ENCODE results near the gene RFX8. TPM values are rescaled to one million over a fixed set of nuclear protein-coding genes. Genes with fewer than 3 reads are reported as not detected.

The RFX8 gene
- total and polyA plus RNA-seq, 2 of the 4 experiments (the other 2 are of a cell fraction): 2.9 to 5.3 TPM

DNA sequence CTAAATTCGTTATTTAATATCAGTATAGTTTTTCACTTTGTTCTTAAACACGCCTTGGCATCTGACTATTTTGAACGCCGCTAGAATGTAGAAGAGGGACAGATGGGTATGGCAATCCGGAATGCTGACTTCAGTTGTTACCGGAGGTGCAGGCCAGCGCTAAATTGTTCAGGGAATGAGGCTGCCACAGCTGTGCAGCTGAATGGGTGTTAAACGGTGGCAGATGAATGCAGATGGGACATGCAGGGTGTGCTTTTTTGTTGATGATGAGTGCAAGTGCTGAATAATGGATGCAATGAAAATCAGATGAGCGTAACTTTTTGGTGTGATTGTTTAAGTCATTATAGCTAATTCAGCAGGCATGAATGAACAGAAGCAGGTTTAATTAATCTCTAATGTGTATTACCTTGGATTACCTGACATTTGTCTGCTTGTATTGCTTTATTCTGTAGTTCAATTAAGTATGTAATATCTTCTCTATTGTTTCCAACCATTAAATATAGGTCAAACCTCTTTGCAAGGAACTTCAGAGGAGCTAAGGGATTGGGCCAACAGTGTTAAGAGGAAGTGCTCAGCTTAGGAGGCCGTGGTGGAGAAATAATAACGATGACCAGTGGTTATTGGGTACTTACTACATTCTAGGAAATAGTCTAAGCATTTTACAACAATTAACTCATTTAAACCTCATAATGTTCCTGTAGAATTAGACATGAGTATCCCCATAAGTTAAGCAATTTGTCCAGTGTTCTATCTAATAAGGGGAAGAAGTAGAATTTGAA, 75.7 kb downstream of the RFX8 start:
- in situ Hi-C loops (cut with MboI; ENCODE audit: low sequenced_read_pairs): no loop called here
- BruUV-seq (replicated peaks): no TSS peak
- Histone ChIP-seq H3K9me3 (ENCODE audit: control insufficient read depth, insufficient read depth, low read length) (no peaks in the 10 kb centered on the region), H3K9me1 (ENCODE audit: insufficient read depth, low read length) (peaks cover 4% of the 10 kb centered on the region; the same call in 1 of the 2 replicates), H3K79me1 (ENCODE audit: low read depth in 1 of 2, low read length in 2 of 2) (peaks cover 0 to 7% of the 10 kb centered on the region in 2 experiments; a peak in 1 of 4 replicates), H2BK120ac (ENCODE audit: low read depth, low read length) (no peak overlapping the region), H3K4me1 (ENCODE audit: control insufficient read depth, insufficient read depth, low read length) (peaks cover 8% of the 10 kb centered on the region), H4K8ac (ENCODE audit: low read depth in 2 of 2, low read length in 2 of 2) (no peak overlapping the region), H4K5ac (ENCODE audit: low read depth, low read length) (no peak overlapping the region), H2AK9ac (replicated peaks; ENCODE audit: low read depth, low read length, poor library complexity) (peak overlapping the region; percentile 42), H3K4me3 (ENCODE audit: insufficient read depth, low read depth, low read length) (no peak overlapping the region), H4K20me1 (ENCODE audit: insufficient read depth, low read length) (no peaks in the 10 kb centered on the region), H2AFZ (replicated peaks; ENCODE audit: low read length, poor library complexity) (no peak overlapping the region), H3K27ac (ENCODE audit: insufficient read depth, low read length) (no peak overlapping the region), H3K36me3 (ENCODE audit: control insufficient read depth, insufficient read depth, low read length) (no peaks in the 10 kb centered on the region), H3K14ac (replicated peaks; ENCODE audit: low read depth, low read length) (no peak overlapping the region), H2BK15ac (ENCODE audit: low read depth, low read length) (no peak overlapping the region), H3K4ac (ENCODE audit: low read depth, low read length) (no peak overlapping the region), H3K27me3 (ENCODE audit: control insufficient read depth, insufficient read depth, low read length) (no peaks in the 10 kb centered on the region), H3K56ac (ENCODE audit: extremely low read depth, insufficient read depth, low read length) (no peak overlapping the region), H3K23ac (ENCODE audit: low read depth, low read length) (no peak overlapping the region), H2AK5ac (ENCODE audit: low read depth, low read length) (no peak overlapping the region), H4K91ac (ENCODE audit: insufficient read depth, low read depth, low read length) (no peak overlapping the region), H3K4me2 (ENCODE audit: low read depth, low read length) (no peak overlapping the region), H2BK20ac (ENCODE audit: low read depth, low read length) (no peak overlapping the region), H2BK5ac (ENCODE audit: low read depth, low read length, poor library complexity, severe bottlenecking) (no peak overlapping the region), H3K18ac (ENCODE audit: low read depth, low read length) (no peak overlapping the region), H3K9ac (ENCODE audit: low read depth, low read length) (no peak overlapping the region)
- CTCF ChIA-PET: interaction anchor here (1.7 kb wide), 1 partner anchor 12 kb away, joined by 5 read pairs; the partner anchor contains the start of gene CREG2
- WGBS, 2 experiments (ENCODE audit: extremely low coverage in 2 of 2, insufficient read length in 1 of 2): 91% methylated on average over 8 of the region's 11 CpGs; no CpG with 5 or more reads in 1 of the 2 experiments
- no peak for ATAC-seq (ENCODE audit: low read depth)
- dilution Hi-C loops (cut with HindIII; ENCODE audit: low sequenced_read_pairs, unreplicated experiment): no loop called here
- DNase-seq: no peak
- no peak for TF ChIP-seq RAD21 (IDR thresholded peaks at IDR 0.05; ENCODE audit: low read length)
- TF ChIP-seq MAFK (IDR thresholded peaks at IDR 0.05; ENCODE audit: low read depth, low read length): no peak
- TF ChIP-seq RFX5 (IDR thresholded peaks at IDR 0.05; ENCODE audit: low read depth, low read length): no peak
- no peak for TF ChIP-seq NFE2L2 (IDR thresholded peaks at IDR 0.05; ENCODE audit: low read depth, low read length)
- TF ChIP-seq, protein P1, sequence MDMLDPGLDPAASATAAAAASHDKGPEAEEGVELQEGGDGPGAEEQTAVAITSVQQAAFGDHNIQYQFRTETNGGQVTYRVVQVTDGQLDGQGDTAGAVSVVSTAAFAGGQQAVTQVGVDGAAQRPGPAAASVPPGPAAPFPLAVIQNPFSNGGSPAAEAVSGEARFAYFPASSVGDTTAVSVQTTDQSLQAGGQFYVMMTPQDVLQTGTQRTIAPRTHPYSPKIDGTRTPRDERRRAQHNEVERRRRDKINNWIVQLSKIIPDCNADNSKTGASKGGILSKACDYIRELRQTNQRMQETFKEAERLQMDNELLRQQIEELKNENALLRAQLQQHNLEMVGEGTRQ (IDR thresholded peaks at IDR 0.05; ENCODE audit: low read depth, low read length): no peak
- no peak for TF ChIP-seq POLR2A (IDR thresholded peaks at IDR 0.05; ENCODE audit: low read depth, low read length)
- TF ChIP-seq RCOR1 (IDR thresholded peaks at IDR 0.05; ENCODE audit: insufficient replicate concordance, low read length): no peak
- TF ChIP-seq, protein P2, sequence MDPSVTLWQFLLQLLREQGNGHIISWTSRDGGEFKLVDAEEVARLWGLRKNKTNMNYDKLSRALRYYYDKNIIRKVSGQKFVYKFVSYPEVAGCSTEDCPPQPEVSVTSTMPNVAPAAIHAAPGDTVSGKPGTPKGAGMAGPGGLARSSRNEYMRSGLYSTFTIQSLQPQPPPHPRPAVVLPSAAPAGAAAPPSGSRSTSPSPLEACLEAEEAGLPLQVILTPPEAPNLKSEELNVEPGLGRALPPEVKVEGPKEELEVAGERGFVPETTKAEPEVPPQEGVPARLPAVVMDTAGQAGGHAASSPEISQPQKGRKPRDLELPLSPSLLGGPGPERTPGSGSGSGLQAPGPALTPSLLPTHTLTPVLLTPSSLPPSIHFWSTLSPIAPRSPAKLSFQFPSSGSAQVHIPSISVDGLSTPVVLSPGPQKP (IDR thresholded peaks at IDR 0.05; ENCODE audit: borderline replicate concordance, low read depth, low read length): no peak
- no peak for TF ChIP-seq CEBPB (IDR thresholded peaks at IDR 0.05; ENCODE audit: low read depth, low read length)
- TF ChIP-seq MAZ (IDR thresholded peaks at IDR 0.05; ENCODE audit: borderline replicate concordance, low read depth, low read length): no peak
- no peak for TF ChIP-seq SMC3 (IDR thresholded peaks at IDR 0.05; ENCODE audit: low read depth, low read length)
- intact Hi-C loops (cut with micrococcal nuclease): no loop called here
- POLR2A ChIA-PET (ENCODE audit: unreplicated experiment): no interaction called here

Data from IMR-90 (cell line).